Transverse colon (tissue), 4 donors: Measurements from ENCODE around the gene BTRC. TPM values are rescaled to one million over a fixed set of nuclear protein-coding genes. Genes with fewer than 3 reads are reported as not detected.

Source experiments
- DNase-seq: peaks from one replicate; pipeline ENCODE4 v3.0.0-alpha.2; 2019
- H3K27ac ChIP-seq, 4 donors: fragments of 200-600 bp; sonication (generic); 2 replicates each; pipeline ENCODE4 v1.5.1; 2016 to 2018; ENCODE audit warnings: inconsistent platforms in 4 of 4
- H3K27me3 ChIP-seq: fragments of 200-600 bp; sonication (generic); 2 replicates; pipeline ENCODE4 v1.5.1; 2017; ENCODE audit warnings: inconsistent platforms
- H3K36me3 ChIP-seq, 4 donors: fragments of 200-600 bp; sonication (generic); 2 replicates each; pipeline ENCODE4 v1.5.1; 2017 to 2019; ENCODE audit warnings: inconsistent platforms in 4 of 4
- H3K4me1 ChIP-seq, 4 donors: fragments of 200-600 bp; sonication (generic); 2 replicates each; pipeline ENCODE4 v1.5.1; 2017 to 2020; ENCODE audit warnings: inconsistent platforms in 4 of 4
- H3K4me3 ChIP-seq, 4 donors: fragments of 200-600 bp; sonication (generic); 1 replicate in 1 of 4; 2 replicates in 3 of 4; pipeline versions ENCODE4 v1.5.1 to v1.6.1; 2017 to 2019; ENCODE audit warnings: inconsistent platforms in 4 of 4
- H3K9me3 ChIP-seq, 2 donors: fragments of 200-600 bp; sonication (generic); 2 replicates each; pipeline ENCODE4 v1.5.1; 2017 to 2019; ENCODE audit warnings: inconsistent platforms in 2 of 2
- EP300 ChIP-seq: sonication (generic); formaldehyde crosslinking; IDR thresholded peaks from one replicate; pipeline ENCODE4 v1.6.1; 2017; ENCODE audit warnings: antibody characterized with exemption, low read depth
- POLR2A ChIP-seq: fragments of 450-650 bp; IDR thresholded peaks from one replicate; pipeline ENCODE4 v1.6.1; 2016; ENCODE audit warnings: antibody characterized with exemption, mild to moderate bottlenecking, moderate library complexity
- POLR2AphosphoS5 ChIP-seq, 3 donors: sonication (generic); formaldehyde crosslinking; IDR thresholded peaks; one replicate each; pipeline ENCODE4 v1.6.1; 2016; ENCODE audit warnings: antibody characterized with exemption in 3 of 3
- WGBS, 2 donors: methylation state at CpG; one replicate each; pipeline ENCODE4 v1.1.5; 2018; ENCODE audit warnings: low coverage in 1 of 2; 5-methylcytosine and 5-hydroxymethylcytosine counted together
- in situ Hi-C, 4 donors: fragments of 200-750 bp; cut with MboI; loops; one replicate each; pipeline versions ENCODE4 v1.15.0 to v1.15.1; 2017; ENCODE audit warnings: low sequenced_read_pairs in 3 of 4, low pct_ligation_motif_present in 1 of 4, low pct_unique_long_range_greater_than_20kb in 1 of 4
- intact Hi-C: fragments of 100-400 bp; cut with DNase I; formaldehyde crosslinking; loops from one replicate; pipeline ENCODE4 v1.15.1; 2023; ENCODE audit warnings: low total_unique reads
- total RNA-seq, 4 donors: library from RNA; depleted of rRNA; stranded (reverse); fragments of >200 nt; gene quantifications; one replicate each; pipeline ENCODE4 v1.1.0, GENCODE V29; 2016
- TF ChIP-seq, protein P1 (sequence below), 5 experiments: fragments of 200-600 bp in 3 of 5; fragments of 450-650 bp in 2 of 5; sonication (generic) in 3 of 5; IDR thresholded peaks; 1 replicate in 2 of 5; 2 replicates in 3 of 5; pipeline ENCODE4 v1.5.1; 2016 to 2017; ENCODE audit warnings: antibody characterized with exemption in 5 of 5, inconsistent platforms in 3 of 5, mild to moderate bottlenecking in 2 of 5, moderate library complexity in 1 of 5

Gene BTRC
- total RNA-seq, 4 donors from 2014 or later = 8.6 to 195 (median 32.0) TPM

GRCh38 chr10:101595591-101596433 is 241.8 kb downstream of the BTRC start:
- no peak overlapping the region for H3K4me3 ChIP-seq
- no peaks in the 10 kb centered on the region for H3K4me1 ChIP-seq
- H3K9me3 ChIP-seq = no peaks in the 10 kb centered on the region
- WGBS, 2 donors = 68 to 77% methylated on average over 9 to 13 of the region's 13 CpGs
- intact Hi-C loops (no loop called here), in situ Hi-C loops (no loop called here)
- no peak for TF ChIP-seq POLR2A
- TF ChIP-seq, protein P1, sequence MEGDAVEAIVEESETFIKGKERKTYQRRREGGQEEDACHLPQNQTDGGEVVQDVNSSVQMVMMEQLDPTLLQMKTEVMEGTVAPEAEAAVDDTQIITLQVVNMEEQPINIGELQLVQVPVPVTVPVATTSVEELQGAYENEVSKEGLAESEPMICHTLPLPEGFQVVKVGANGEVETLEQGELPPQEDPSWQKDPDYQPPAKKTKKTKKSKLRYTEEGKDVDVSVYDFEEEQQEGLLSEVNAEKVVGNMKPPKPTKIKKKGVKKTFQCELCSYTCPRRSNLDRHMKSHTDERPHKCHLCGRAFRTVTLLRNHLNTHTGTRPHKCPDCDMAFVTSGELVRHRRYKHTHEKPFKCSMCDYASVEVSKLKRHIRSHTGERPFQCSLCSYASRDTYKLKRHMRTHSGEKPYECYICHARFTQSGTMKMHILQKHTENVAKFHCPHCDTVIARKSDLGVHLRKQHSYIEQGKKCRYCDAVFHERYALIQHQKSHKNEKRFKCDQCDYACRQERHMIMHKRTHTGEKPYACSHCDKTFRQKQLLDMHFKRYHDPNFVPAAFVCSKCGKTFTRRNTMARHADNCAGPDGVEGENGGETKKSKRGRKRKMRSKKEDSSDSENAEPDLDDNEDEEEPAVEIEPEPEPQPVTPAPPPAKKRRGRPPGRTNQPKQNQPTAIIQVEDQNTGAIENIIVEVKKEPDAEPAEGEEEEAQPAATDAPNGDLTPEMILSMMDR (IDR thresholded peaks at IDR 0.05) = no peak
- no peak for TF ChIP-seq POLR2AphosphoS5 (IDR thresholded peaks at IDR 0.05)
- no peak for TF ChIP-seq EP300
- H3K27me3 ChIP-seq = no peaks in the 10 kb centered on the region
- H3K27ac ChIP-seq = no peak overlapping the region
- DNase-seq = no peak
- H3K36me3 ChIP-seq = no peaks in the 10 kb centered on the region

- in situ Hi-C loops = no loop called here
Measured at GRCh38 chr10:101597091-101597900, 243.3 kb downstream of the BTRC start.

DNA sequence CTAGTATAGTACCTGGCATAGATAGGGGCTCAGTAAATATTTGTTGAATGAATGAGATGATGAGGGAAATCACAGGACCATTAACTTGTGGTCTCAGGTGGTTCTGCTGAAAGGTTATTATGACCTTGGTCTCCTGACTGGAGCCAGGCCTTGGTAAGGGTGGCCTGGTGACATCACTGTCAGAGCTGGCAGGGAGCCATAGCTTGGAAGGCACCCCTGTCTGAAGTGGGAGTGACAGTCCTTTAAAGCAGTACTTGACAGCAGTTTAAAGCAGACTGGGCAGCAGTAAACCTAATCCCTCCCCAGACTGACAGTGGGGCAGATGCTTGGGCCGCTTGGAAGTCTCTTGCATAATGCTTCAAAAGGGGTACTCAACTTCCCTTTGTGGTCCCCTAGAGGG is 247.6 kb downstream of the BTRC start:
- no peak for DNase-seq
- Histone ChIP-seq H3K4me3 (no peak overlapping the region), H3K27ac (no peak overlapping the region), H3K27me3 (no peaks in the 10 kb centered on the region), H3K36me3 (no peaks in the 10 kb centered on the region), H3K4me1 (no peaks in the 10 kb centered on the region), H3K9me3 (no peaks in the 10 kb centered on the region)
- in situ Hi-C loops (loop anchor here in 3 of 4 donors (10.0 kb wide), 1 partner anchor 183 kb away; the partner anchor contains the start of gene NPM3 (in 3 of the 3)), intact Hi-C loops (no loop called here)
- whole genome bisulfite sequencing, 2 donors = 92% methylated on average over 1 of the region's 1 CpG; no CpG with 5 or more reads in 1 of the 2 donors
- TF ChIP-seq POLR2AphosphoS5 (IDR thresholded peaks at IDR 0.05) = no peak
- TF ChIP-seq, protein P1 (IDR thresholded peaks at IDR 0.05) = no peak
- no peak for TF ChIP-seq POLR2A
- TF ChIP-seq EP300 = no peak

More at GRCh38 chr10:101597091-101597900, 243.3 kb downstream of the BTRC start:
- Histone ChIP-seq H3K27me3 (no peaks in the 10 kb centered on the region), H3K9me3 (no peaks in the 10 kb centered on the region), H3K4me3 (no peak overlapping the region), H3K36me3 (no peaks in the 10 kb centered on the region), H3K4me1 (no peaks in the 10 kb centered on the region), H3K27ac (no peak overlapping the region)
- DNase-seq = no peak
- TF ChIP-seq, protein P1 (IDR thresholded peaks at IDR 0.05) = no peak
- TF ChIP-seq POLR2AphosphoS5 (IDR thresholded peaks at IDR 0.05) (no peak), EP300 (no peak), POLR2A (no peak)
- intact Hi-C loops = no loop called here
- WGBS, 2 donors = 82 to 83% methylated on average over 6 to 14 of the region's 14 CpGs

GRCh38 chr10:101602761-101603398 is 248.9 kb downstream of the BTRC start:
- DNase-seq = peak; percentile 62
- TF ChIP-seq POLR2A (no peak), EP300 (no peak), POLR2AphosphoS5 (IDR thresholded peaks at IDR 0.05) (no peak)
- TF ChIP-seq, protein P1 (IDR thresholded peaks at IDR 0.05) = peak; percentile 70 to 79 (median 73)
- H3K9me3 ChIP-seq = no peaks in the 10 kb centered on the region
- intact Hi-C loops = no loop called here
- no peaks in the 10 kb centered on the region for H3K27me3 ChIP-seq
- in situ Hi-C loops = loop anchor here in 3 of 4 donors (10.0 kb wide), 1 partner anchor 182 kb away; the partner anchor contains the start of gene NPM3 (in 3 of the 3)
- no peak overlapping the region for H3K4me3 ChIP-seq
- 53 to 57% methylated on average over 3 to 6 of the region's 6 CpGs for WGBS, 2 donors
- no peak overlapping the region for H3K27ac ChIP-seq
- H3K36me3 ChIP-seq = no peaks in the 10 kb centered on the region
- no peaks in the 10 kb centered on the region for H3K4me1 ChIP-seq
